GM10847 (cell line): ENCODE data around the gene NOS3.

Experiments
- POLR2A ChIP-seq: IDR thresholded peaks from 2 replicates; pipeline ENCODE4 v1.6.1; 2011; ENCODE audit not compliant: insufficient read length; ENCODE audit errors: extremely low read depth

Gene NOS3

DNA sequence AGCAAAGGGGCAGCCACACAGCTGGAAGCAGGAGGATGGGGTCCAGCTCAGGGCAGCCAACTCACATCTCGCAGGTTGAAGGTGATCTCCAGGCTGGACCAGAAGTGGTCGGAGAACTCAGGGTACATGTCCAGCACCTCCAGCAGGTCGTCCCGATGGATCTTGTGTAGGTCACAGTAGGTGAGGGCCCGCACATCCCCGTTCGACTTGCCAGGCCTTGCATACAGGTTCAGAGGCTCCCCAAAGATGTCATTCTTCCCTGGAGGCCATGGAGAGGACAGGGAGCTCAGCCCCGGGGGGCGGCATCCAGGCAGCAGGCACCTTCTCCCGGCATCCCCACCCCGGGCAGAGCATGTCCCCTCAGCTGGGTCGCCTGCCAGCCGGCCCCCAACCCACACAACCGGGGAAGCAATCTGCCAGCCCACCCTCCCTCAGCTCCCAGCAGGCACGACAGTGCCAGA lies 42.0 kb upstream of the NOS3 start:
- no peak for TF ChIP-seq POLR2A

DNA sequence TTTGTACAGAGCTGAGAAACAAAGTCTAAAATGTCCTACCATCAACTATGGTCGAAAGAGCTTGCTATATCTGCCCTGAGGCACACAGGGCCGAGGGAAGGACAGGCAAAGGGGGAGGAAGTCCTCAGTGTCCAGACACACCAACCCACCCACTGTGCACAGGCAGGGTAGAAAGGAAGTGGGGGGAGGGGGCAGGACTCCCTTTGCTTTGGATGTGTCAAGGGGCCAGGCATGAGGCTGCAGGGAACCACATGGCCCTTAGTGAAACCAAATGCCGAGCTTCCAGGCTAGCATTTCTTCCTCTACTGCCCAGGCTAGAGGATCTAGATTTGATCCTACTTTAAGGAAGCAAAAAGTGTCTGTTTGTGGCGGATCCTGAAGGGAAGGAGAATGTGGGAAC lies 41.3 kb upstream of the NOS3 start:
- TF ChIP-seq POLR2A: no peak

DNA sequence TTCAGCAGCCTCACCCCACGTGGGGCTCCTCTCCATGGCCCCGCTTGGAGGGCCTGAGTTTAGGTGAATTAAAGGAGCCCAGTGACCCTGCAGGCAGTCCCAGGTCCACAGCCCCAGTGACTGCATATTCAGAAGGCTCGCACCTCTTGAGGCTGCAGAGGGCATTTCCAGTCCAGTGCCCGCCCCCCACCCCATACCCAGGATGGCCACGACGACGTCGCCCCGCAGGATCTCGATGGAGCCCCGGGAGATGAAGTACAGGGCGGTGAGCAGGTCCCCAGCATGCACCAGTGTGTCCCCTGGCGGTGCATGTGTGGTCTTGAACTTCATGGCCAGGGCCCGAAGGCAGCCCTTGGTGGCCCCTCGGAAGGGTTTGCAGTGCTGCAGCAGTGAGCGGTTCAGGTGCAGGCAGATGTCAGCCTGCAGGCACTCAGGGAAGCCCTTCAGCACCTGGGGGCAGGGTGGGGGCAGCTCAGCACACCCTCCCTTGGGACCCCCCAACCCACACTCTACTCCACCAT lies 40.8 kb upstream of the NOS3 start:
- TF ChIP-seq POLR2A: no peak

DNA sequence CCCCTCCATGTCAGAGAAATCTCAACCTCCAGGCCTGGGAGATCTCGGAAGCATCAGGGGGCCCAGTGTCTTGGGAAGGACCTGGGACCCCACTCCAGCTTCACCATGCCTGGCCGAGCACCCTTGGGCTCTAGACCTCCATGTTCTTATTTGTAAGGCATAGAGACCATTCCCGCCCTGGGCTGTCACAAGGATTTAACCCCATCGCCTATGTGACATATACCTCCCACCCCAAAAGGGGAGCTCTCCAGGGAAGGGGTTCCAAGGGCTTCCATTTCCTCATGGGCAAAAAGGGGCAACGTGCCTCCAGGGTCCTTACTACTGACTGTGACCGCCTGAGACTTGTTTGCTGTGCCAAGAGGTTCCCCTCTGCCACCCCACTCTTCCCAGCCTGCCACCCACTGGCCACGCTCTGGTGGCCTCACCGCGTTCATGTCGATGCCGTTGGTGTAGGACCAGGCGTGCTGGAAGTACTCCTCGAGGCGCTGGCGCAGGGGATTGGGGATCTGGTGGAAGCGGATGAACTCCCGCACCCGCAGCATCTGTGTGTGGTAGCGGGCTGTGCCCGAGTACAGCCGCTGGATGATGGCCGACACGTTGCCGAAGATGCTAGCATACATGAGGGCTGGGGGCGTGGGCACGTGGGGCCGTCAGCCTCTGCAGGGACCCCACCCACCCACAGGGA lies 40.2 kb upstream of the NOS3 start:
- no peak for TF ChIP-seq POLR2A

DNA sequence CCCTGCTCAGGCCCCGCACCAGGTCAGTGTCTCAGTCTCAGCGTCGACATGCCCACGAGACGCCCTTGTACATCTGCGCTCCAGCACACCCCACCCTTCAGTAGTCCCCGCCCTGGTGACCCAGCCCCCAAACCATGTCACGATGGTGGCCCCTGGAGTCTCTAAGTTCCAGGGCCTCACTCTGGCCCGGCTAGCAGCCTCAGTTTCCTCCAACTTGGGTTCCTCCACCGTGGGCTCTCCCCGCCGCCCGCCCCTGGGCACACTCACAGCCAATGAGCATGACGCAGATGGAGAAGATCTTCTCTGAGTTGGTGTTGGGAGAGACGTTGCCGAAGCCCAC lies 39.7 kb upstream of the NOS3 start:
- no peak for TF ChIP-seq POLR2A

DNA sequence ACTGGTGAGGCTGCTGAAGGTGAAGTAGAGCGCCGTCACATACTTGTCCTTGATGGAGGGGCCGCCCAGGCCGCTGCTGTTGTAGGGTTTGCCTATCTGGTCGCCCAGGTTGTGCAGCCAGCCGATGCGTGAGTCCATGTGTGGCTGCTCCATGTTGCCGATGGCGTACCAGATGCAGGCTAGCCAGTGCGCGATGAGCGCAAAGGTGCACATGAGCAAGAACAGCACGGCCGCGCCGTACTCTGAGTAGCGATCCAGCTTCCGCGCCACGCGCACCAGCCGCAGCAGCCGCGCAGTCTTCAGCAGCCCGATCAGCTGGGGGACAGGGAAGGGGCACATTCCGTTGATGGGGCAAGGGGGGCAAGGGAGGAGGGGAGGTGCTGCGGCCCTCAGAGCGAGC lies 39.3 kb upstream of the NOS3 start:
- no peak for TF ChIP-seq POLR2A

DNA sequence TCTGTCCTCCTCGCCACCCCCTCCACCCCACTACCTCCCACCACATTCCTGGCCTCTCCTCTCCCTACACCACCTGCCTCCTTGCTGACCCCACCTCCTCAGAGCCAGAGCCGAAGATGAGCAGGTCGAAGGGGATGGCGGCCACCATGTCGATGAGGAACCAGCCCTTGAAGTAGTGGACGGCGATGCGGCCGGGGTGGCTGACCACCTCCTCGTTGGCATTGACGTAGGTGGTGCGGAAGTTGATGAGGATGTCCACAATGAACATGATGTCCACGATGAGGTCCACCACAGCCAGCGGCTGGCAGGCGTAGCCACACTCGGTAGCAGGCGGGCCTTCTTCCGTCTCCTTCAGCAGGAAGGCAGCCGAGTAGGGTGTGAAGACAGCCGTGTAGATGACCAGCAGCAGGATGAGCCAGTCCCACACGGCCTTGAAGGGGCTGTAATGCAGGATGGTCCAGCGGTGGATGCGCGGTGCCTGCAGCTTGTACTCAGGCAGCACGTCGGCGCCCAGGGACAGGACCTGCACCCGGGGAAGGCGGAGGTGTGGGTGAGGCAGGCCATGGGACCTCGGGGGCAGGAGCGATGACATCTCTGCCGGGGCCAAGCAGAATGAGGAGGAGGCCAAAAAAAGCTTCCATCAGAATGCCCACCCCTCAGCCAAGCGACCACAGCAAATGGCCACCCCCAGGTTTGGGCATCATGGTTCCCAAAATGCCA lies 38.3 kb upstream of the NOS3 start:
- TF ChIP-seq POLR2A: no peak

DNA sequence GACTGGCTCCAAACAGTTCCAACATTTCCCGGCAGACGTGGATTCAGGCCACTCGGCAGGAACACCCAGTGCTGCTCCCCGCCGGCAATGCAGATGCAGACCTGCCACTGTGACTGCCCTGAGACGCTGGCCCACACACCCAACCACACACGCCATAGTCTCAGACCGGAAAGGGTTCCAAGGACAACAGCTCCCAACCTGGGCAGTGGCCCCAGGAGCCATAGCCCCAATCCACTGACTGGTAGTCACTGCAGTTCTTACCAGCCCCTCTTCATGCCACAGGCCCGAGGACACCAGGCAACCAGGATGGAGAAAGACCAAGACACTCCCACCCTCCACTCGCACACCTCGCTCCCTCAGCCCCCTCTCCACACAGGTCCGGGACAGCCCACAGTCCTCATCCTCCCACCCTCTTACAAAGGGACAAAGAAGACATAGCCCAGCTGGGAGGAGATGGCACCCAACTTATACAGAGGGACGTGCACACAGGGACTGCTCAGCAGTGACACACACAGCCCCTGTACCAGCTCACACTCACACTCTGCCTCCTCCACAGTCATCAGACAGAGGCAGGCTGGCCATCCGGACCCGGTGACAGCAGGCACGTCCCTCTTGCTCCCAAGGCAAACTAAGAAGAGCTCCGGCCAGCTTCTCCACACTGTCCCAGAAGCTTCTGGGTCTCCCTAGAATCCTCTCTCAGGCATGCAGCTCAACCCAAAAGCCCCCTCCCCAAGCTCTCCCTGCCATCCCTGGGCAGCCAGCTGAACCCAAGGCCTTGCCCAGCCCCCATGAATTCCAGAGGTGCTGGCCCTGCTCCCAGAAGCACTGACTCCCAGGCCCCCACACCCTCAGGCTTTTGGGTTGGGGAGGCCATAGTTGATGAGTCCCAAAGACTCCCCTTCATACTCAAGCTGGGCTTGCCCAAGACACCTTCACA lies 37.5 kb upstream of the NOS3 start:
- no peak for TF ChIP-seq POLR2A

DNA sequence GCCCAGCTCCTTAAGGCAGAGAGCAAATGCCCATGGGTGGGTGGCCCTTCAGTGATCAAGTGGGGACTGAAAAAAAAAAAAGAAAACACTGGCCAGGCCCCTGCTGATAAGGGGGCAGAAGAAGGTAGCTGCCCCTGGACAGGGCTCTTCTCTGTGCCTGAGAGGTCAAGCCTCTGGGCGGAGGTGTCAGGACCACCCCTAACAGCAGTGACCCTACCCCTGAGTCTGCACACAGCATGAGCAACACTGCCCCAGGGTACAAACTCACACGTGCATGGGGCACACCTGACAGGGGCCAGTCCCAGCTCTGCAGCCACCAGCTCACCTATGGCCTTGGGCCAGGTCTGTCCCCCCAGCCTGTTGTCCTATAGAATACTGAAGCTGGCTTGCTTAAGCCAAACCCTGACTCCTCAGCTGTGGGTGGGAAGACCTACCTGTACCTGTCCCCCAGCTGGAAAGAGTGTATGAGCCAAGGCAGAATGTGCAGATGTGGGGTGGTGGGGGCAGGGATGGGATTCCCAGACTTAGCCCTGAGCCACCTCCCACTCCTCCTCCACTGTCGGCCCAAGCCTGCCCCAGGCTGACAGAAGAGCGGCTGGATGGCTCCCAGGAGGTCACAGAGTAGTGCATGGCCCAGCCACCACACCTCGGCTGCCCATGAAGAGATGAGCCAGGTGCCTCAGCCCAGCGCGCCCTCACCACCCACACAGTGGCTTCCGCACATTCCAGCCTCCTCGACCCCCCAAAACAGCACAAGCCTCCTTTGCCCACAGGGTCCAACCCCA lies 36.4 kb upstream of the NOS3 start:
- no peak for TF ChIP-seq POLR2A

DNA sequence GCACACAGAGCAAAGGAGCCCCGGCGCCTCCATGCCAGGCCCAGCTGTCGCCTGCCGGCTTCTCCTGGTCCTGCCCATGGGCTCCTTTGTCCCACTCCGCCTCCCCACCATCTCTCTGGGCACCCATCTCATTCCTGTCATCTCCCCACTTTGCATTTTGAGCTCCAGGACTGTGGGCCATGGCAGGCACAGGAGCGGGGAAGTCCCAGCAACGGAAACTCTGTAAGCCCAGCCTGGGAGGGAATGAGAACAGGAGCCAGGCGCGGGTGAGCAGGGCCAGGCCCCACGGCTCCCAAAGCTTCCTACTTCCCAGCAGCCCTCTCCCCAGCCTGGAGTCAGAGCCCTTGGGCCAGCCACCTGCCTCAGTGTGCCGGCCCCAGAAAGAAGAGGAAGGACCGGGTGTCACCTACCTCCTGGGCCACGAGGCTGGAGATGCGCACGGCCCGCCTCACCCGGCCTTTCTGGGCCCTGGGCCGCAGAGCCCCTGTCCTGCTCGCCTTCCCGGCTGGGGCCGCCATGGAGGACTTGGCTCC lies 35.8 kb upstream of the NOS3 start:
- no peak for TF ChIP-seq POLR2A

DNA sequence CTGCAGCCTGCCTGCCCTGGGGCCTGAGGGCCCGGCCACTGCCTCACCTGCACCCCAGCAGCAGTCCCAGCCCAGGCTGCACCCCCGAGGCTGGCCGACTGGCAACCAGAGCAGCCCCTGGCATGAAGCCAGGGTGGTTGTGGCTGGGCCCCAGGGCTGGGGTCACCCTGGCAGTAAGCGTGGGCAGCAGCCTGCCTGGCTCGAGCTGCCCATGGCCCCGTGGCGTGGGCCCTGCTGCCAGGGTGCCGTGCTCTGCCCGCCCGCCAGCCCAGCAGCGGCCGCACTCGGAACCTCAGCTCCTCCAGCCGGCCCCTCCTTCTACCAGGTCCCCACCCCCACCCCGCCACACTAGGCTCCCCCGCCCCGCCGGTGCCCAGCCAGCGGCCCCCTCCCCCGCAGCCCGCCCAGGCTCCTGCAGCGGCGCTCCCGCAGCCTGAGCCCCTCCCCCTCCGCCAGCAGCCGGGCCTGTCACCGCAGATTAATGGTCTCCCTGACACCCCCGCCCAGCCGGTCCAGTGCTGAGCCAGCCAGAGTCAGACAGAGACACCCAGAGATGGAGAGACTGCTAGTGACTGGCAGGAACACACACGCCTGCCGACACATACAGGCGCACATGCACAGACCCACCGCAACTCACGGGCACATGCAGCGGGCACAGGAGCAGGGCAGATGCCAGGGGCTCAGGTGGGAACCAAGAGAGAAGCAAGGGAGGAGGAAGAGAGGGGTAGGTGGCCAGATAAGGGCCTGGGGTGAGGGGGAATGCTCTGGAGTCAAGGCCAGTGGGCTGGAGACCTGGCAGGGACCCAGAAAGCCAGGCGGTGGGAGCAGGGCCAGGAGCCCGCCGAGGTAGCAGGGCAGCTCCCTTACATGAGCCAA lies 35.1 kb upstream of the NOS3 start:
- TF ChIP-seq POLR2A: no peak

DNA sequence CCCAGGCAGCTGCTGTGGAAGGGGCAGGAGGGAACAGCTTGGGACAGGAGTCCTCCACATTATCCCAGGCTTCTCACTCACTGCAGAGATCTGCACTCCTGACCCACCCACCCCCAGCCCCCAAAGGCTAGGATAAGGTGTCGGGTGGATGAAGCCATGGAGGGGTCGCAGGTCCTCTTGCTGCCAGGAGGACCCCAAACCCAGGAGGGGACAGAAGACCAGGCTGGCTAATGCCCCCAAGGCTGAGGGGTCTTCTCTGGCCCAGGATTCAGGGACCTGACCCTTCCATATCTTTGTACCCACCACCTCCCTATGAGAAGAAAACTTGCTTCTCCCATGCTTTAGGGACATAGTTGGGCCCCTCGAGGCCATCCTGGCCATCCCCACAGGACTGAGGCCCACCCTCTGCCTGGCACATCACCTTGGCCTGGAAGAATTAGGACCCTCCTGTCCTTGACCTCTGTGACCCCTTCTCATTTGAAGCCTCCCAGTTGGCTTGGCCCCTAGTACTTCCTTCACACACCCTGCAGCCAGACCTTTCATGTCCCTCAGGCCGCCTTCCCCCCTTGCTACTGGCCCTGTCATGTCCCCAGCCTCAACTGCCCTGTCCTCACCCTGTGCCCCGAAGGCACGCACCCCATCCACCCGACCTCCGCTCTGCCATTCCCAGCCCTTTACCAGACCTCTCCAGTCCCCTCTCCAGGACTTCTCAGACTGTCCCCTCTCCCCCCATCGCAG lies 34.3 kb upstream of the NOS3 start:
- TF ChIP-seq POLR2A: no peak
